ENCODE measurements around the gene TP53TG5.

DNA sequence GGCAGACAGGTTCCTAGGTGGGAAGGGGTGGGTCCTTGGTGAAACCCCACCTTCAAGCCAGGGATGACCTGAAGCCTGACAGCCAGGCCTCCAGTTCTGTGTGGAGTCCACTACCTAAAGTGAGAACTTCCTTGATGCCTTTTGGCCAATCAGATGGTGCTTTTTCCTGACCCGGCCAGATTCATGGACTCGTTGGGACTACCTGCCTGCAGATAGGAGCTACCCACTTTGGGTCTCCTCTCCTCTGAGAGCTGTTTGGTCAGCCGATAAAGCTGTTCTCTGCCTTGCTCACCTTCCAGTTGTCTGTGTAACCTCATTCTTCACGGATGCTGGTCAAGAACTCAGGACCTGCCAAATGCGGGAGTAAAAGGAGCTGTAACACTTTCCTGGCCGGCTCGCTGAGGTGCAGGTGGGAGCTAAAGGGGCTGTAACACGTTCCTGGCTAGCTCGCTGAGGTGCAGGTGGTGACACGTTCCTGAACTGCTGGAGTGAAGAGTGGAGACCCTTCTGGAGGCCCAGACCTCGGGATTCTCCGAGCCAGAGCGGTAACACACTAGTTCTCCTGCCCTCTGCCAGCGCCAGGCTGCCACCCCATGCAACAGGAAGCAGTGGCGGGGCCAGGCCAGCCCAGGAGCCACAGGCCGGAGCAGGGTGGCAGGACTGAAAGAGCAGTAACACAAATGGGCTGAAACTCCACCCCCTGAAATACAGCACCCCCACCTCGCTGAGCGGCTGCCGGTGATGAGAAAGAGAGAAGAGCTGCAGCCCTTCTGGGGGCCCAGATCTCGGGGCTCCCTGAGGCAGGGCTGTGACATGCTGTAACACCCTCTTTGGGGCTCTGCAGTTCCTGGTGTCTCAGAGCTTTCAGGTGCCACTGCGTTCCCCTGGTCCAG is 16.3 kb upstream of the TP53TG5 start:
- TF ChIP-seq, protein P1, sequence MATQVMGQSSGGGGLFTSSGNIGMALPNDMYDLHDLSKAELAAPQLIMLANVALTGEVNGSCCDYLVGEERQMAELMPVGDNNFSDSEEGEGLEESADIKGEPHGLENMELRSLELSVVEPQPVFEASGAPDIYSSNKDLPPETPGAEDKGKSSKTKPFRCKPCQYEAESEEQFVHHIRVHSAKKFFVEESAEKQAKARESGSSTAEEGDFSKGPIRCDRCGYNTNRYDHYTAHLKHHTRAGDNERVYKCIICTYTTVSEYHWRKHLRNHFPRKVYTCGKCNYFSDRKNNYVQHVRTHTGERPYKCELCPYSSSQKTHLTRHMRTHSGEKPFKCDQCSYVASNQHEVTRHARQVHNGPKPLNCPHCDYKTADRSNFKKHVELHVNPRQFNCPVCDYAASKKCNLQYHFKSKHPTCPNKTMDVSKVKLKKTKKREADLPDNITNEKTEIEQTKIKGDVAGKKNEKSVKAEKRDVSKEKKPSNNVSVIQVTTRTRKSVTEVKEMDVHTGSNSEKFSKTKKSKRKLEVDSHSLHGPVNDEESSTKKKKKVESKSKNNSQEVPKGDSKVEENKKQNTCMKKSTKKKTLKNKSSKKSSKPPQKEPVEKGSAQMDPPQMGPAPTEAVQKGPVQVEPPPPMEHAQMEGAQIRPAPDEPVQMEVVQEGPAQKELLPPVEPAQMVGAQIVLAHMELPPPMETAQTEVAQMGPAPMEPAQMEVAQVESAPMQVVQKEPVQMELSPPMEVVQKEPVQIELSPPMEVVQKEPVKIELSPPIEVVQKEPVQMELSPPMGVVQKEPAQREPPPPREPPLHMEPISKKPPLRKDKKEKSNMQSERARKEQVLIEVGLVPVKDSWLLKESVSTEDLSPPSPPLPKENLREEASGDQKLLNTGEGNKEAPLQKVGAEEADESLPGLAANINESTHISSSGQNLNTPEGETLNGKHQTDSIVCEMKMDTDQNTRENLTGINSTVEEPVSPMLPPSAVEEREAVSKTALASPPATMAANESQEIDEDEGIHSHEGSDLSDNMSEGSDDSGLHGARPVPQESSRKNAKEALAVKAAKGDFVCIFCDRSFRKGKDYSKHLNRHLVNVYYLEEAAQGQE (IDR thresholded peaks at IDR 0.05; ENCODE audit: unreplicated experiment): no peak
- TF ChIP-seq, protein P2, sequence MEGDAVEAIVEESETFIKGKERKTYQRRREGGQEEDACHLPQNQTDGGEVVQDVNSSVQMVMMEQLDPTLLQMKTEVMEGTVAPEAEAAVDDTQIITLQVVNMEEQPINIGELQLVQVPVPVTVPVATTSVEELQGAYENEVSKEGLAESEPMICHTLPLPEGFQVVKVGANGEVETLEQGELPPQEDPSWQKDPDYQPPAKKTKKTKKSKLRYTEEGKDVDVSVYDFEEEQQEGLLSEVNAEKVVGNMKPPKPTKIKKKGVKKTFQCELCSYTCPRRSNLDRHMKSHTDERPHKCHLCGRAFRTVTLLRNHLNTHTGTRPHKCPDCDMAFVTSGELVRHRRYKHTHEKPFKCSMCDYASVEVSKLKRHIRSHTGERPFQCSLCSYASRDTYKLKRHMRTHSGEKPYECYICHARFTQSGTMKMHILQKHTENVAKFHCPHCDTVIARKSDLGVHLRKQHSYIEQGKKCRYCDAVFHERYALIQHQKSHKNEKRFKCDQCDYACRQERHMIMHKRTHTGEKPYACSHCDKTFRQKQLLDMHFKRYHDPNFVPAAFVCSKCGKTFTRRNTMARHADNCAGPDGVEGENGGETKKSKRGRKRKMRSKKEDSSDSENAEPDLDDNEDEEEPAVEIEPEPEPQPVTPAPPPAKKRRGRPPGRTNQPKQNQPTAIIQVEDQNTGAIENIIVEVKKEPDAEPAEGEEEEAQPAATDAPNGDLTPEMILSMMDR (conservative IDR thresholded peaks at IDR 0.05; ENCODE audit: low read depth in 2 of 2): no peak
- no peak for TF ChIP-seq JUNB (IDR thresholded peaks at IDR 0.05; ENCODE audit: unreplicated experiment)
- no peak for TF ChIP-seq EZH2 (IDR thresholded peaks at IDR 0.05; ENCODE audit: low read depth, unreplicated experiment)
- TF ChIP-seq STAT1 (IDR thresholded peaks at IDR 0.05; ENCODE audit: unreplicated experiment): no peak
- TF ChIP-seq POLR2AphosphoS5 (IDR thresholded peaks at IDR 0.05; ENCODE audit: low read depth): no peak
- TF ChIP-seq CREB1 (CRISPR knock-in tag; IDR thresholded peaks at IDR 0.05; ENCODE audit: low read depth): no peak
- TF ChIP-seq EZH2phosphoT487 (IDR thresholded peaks at IDR 0.05; ENCODE audit: unreplicated experiment): no peak

All from GM23338 (cell line).